Activated T-cell treated with anti-CD3 and anti-CD28 coated beads, Interleukin-2, amount 50 U/mL, for 4 hours (primary cell): ENCODE measurements around the gene GRM4. TPM values are rescaled to one million over a fixed set of nuclear protein-coding genes. Genes with fewer than 3 reads are reported as not detected.

Experiments used
- total RNA-seq, 3 donors: library from RNA; stranded (reverse); gene quantifications; one replicate each; pipeline ENCODE4 v1.2.1, GENCODE V29; 2021

The GRM4 gene
- total RNA-seq, 3 donors from 2014 or later: 0.25 to 0.29 TPM; not detected in 1

Other genes with a start within 250 kb of the GRM4 start
- 100 to 1,000 TPM; 646 to 976 (median 781) TPM for gene HMGA1, start 90.8 kb upstream of the GRM4 start, total RNA-seq
- 10 to 100 TPM; 12.3 to 14.9 (median 13.0) TPM for gene SMIM29, start 102.9 kb upstream of the GRM4 start, total RNA-seq
- gene NUDT3, start 246.6 kb upstream of the GRM4 start, total RNA-seq: 10 to 100 TPM; 26.1 to 28.1 (median 26.2) TPM